Heart left ventricle (tissue), 13 donors: ENCODE data around the gene CHEK1.

Experiments used
- POLR2A ChIP-seq, 2 donors: fragments of 450-650 bp; IDR thresholded peaks; one replicate each; pipeline ENCODE4 v1.6.1; 2017; ENCODE audit warnings: antibody characterized with exemption in 2 of 2, mild to moderate bottlenecking in 2 of 2, moderate library complexity in 2 of 2
- TF ChIP-seq, protein P1 (sequence below), 12 donors: fragments of 200-600 bp; sonication (generic) in 4 of 12; IDR thresholded peaks; one replicate each; pipeline versions ENCODE4 v1.5.0 to v1.8.0; 2018 to 2022; ENCODE audit warnings: antibody characterized with exemption in 12 of 12, mild to moderate bottlenecking in 5 of 12
- donor health status: ischemic (EF 13 %, LVEDD 7.1; RV severe dilation, severe dysfunction).
- donor health status: DM: no; HTN: yes; CAD: no.
- donor health status: DM: no; HTN: no; CAD: no.
- donor health status: ischemic (EF 25% LVEDD 6.9; RV normal size, moderate dysfunction).
- donor health status: ischemic (EF 25% LVEDD 5.7; RV mildly dilated, moderate dysfunction).
- donor health status: ischemic (EF 35%, LVEDD 5.7; RV mildly dilated, moderate dysfunction).
- donor health status: nonischemic (EF 11% LVEDD 7.7; RV severe dilation, severe dysfunction).
- donor health status: DM: yes; HTN: yes; CAD: no.
- donor health status: PGD.
- donor health status: ischemic (EF 29% LVEDD 5.4; RV normal size, mild dysfunction).
- donor health status: nonischemic (EF 23%, LVEDD 6.1; RV moderate dilation, normal function).

DNA sequence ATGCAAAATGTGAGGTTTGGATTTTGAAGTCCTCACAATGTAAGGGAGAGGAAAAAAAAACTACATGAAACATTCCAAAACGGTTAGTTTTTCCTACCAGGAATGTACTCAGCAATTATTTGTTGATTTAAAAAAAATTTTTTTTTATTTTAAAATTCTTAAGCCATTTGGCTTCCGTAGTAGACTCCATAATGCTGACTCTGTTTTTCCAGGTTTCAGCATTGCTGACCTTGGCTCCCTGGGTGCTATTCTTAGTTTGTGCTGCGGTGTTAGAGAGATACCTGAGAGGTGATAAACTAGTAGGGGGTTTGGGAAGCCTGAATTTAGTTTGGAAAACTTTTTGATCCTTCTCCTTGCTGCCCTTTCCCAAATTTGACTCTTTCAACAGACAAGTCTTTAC lies 21.8 kb upstream of the CHEK1 start:
- no peak for TF ChIP-seq POLR2A (IDR thresholded peaks at IDR 0.05)
- TF ChIP-seq, protein P1, sequence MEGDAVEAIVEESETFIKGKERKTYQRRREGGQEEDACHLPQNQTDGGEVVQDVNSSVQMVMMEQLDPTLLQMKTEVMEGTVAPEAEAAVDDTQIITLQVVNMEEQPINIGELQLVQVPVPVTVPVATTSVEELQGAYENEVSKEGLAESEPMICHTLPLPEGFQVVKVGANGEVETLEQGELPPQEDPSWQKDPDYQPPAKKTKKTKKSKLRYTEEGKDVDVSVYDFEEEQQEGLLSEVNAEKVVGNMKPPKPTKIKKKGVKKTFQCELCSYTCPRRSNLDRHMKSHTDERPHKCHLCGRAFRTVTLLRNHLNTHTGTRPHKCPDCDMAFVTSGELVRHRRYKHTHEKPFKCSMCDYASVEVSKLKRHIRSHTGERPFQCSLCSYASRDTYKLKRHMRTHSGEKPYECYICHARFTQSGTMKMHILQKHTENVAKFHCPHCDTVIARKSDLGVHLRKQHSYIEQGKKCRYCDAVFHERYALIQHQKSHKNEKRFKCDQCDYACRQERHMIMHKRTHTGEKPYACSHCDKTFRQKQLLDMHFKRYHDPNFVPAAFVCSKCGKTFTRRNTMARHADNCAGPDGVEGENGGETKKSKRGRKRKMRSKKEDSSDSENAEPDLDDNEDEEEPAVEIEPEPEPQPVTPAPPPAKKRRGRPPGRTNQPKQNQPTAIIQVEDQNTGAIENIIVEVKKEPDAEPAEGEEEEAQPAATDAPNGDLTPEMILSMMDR (IDR thresholded peaks at IDR 0.05) = no peak
